Measurements from ENCODE around the gene CX3CR1.

- TF ChIP-seq SIX5 (IDR thresholded peaks at IDR 0.05; ENCODE audit: borderline replicate concordance in 1 of 2, insufficient read depth in 1 of 2, low read depth in 1 of 2, low read length in 2 of 2) (no peak), CBFB (CRISPR knock-in tag; IDR thresholded peaks at IDR 0.05) (no peak), STAG1 (CRISPR knock-in tag; IDR thresholded peaks at IDR 0.05; ENCODE audit: borderline replicate concordance) (no peak), EZH2 (IDR thresholded peaks at IDR 0.05; ENCODE audit: borderline replicate concordance, low read depth, low read length) (no peak)
These were observed 30.3 kb downstream of the CX3CR1 start for GRCh38 chr3:39249453-39250115.
